Omental fat pad (tissue), 4 donors: ENCODE results near the gene TNC. TPM values are rescaled to one million over a fixed set of nuclear protein-coding genes. Genes with fewer than 3 reads are reported as not detected.

Experiments used
- ATAC-seq: fragments of 150-250 bp; one replicate; pipeline ENCODE4 v1.9.1; 2016; ENCODE audit warnings: mild to moderate bottlenecking, moderate library complexity; ENCODE audit not compliant: low FRiP score
- DNase-seq: peaks from one replicate; pipeline ENCODE4 v3.0.0-alpha.2; 2019; ENCODE audit warnings: low spot score
- CTCF ChIP-seq, 3 donors: fragments of 450-650 bp; IDR thresholded peaks; one replicate each; pipeline ENCODE4 v1.5.1; 2016 to 2017; ENCODE audit warnings: antibody characterized with exemption in 3 of 3, mild to moderate bottlenecking in 3 of 3, moderate library complexity in 2 of 3
- total RNA-seq, 4 donors: library from RNA; depleted of rRNA; stranded (reverse); fragments of >200 nt; gene quantifications; one replicate each; pipeline ENCODE4 v1.1.0, GENCODE V29; 2016

The TNC gene
- total RNA-seq, 4 donors from 2014 or later = 3.2 to 44.2 (median 10.0) TPM

GRCh38 chr9:115093520-115093919 lies 24.4 kb downstream of the TNC start:
- TF ChIP-seq CTCF (IDR thresholded peaks at IDR 0.05) = no peak
- no peak for ATAC-seq
- DNase-seq = no peak

GRCh38 chr9:115090486-115090885 lies 27.5 kb downstream of the TNC start:
- no peak for ATAC-seq
- DNase-seq = no peak
- TF ChIP-seq CTCF (IDR thresholded peaks at IDR 0.05) = no peak

- no peak for TF ChIP-seq CTCF (IDR thresholded peaks at IDR 0.05)
These were observed 29.1 kb downstream of the TNC start for GRCh38 chr9:115088860-115089259.

GRCh38 chr9:115086886-115087285 lies 31.1 kb downstream of the TNC start:
- no peak for TF ChIP-seq CTCF (IDR thresholded peaks at IDR 0.05)
- DNase-seq (no peak), ATAC-seq (no peak)

More at GRCh38 chr9:115088860-115089259, 29.1 kb downstream of the TNC start:
- no peak for ATAC-seq
- DNase-seq = no peak

- TF ChIP-seq CTCF (IDR thresholded peaks at IDR 0.05) = no peak
- ATAC-seq = peak; percentile 7
- DNase-seq = no peak
These were observed 31.5 kb downstream of the TNC start for GRCh38 chr9:115086461-115086860.

- no peak for TF ChIP-seq CTCF (IDR thresholded peaks at IDR 0.05)
- ATAC-seq (no peak), DNase-seq (no peak)
These were observed 32.1 kb downstream of the TNC start for GRCh38 chr9:115085773-115086377.

GRCh38 chr9:115084709-115085108 lies 33.2 kb downstream of the TNC start:
- no peak for ATAC-seq
- TF ChIP-seq CTCF (IDR thresholded peaks at IDR 0.05) = no peak
- DNase-seq = no peak
